Measurements from ENCODE around the gene FBLN1.

GRCh38 chr22:45480717-45481116 lies 22.0 kb upstream of the FBLN1 start:
- TF ChIP-seq REST (IDR thresholded peaks at IDR 0.05; ENCODE audit: borderline replicate concordance) (no peak), CTCF (IDR thresholded peaks at IDR 0.05; ENCODE audit: poor library complexity, severe bottlenecking) (no peak), EP300 (conservative IDR thresholded peaks at IDR 0.05; ENCODE audit: poor library complexity, severe bottlenecking) (no peak), MXI1 (conservative IDR thresholded peaks at IDR 0.05; ENCODE audit: poor library complexity, severe bottlenecking) (no peak), RAD21 (conservative IDR thresholded peaks at IDR 0.05) (no peak), EZH2 (IDR thresholded peaks at IDR 0.05; ENCODE audit: borderline replicate concordance, insufficient read depth, low read length, poor library complexity, severe bottlenecking) (no peak), POLR2AphosphoS5 (IDR thresholded peaks at IDR 0.05) (no peak)

All from neural cell (in vitro differentiated cells).